H1 (cell line): ENCODE results near the gene ERC1. TPM values are rescaled to one million over a fixed set of nuclear protein-coding genes. Genes with fewer than 3 reads are reported as not detected.

Experiments
- CTCF ChIA-PET: fragments of 300-600 bp; sonication (Branson Sonifier 250); formaldehyde crosslinking; loops from one replicate; lab custom pipeline; 2021; ENCODE audit not compliant: partially characterized antibody; lab: Charles Lee
- POLR2A ChIA-PET: fragments of 300-600 bp; sonication (Branson Sonifier 250); formaldehyde crosslinking; loops from one replicate; lab custom pipeline; 2021; ENCODE audit warnings: inconsistent platforms; ENCODE audit not compliant: partially characterized antibody; lab: Charles Lee
- DNase-seq, 2 experiments: peaks; one replicate each; pipeline versions ENCODE4 v3.0.0 to v3.0.0-alpha.2; 2010 to 2022; ENCODE audit warnings: low spot score in 2 of 2, low read depth in 1 of 2, mixed read lengths in 1 of 2
- FAIRE-seq: peaks from 2 replicates; lab custom pipeline; 2011; peaks lifted over from hg19 to GRCh38; lab: Jason Lieb, UNC
- H2AFZ ChIP-seq: 2 replicates; pipeline ENCODE4 v1.8.1; 2012; ENCODE audit warnings: low read length, inconsistent platforms
- H2AK5ac ChIP-seq: 2 replicates; pipeline ENCODE4 v1.6.1; 2013; ENCODE audit warnings: low read depth, low read length
- H2BK120ac ChIP-seq: replicated peaks from 2 replicates; pipeline ENCODE3; 2013; ENCODE audit warnings: low read depth, low read length, inconsistent platforms
- H2BK12ac ChIP-seq: 2 replicates; pipeline ENCODE4 v1.6.1; 2013; ENCODE audit warnings: low read depth, low read length
- H2BK15ac ChIP-seq: 2 replicates; pipeline ENCODE4 v1.6.1; 2013; ENCODE audit warnings: low read length
- H2BK20ac ChIP-seq: 2 replicates; pipeline ENCODE4 v1.6.1; 2013; ENCODE audit warnings: low read length
- H2BK5ac ChIP-seq: 2 replicates; pipeline ENCODE4 v1.6.1; 2013; ENCODE audit warnings: low read depth, low read length
- H3K14ac ChIP-seq: 2 replicates; pipeline ENCODE4 v1.6.1; 2013; ENCODE audit warnings: inconsistent platforms; ENCODE audit not compliant: insufficient read length
- H3K18ac ChIP-seq: 2 replicates; pipeline ENCODE4 v1.6.1; 2013; ENCODE audit warnings: low read length; ENCODE audit errors: extremely low read depth
- H3K23ac ChIP-seq: 2 replicates; pipeline ENCODE4 v1.6.1; 2013; ENCODE audit warnings: inconsistent platforms; ENCODE audit not compliant: insufficient read length
- H3K23me2 ChIP-seq: 2 replicates; pipeline ENCODE4 v1.6.1; 2013; ENCODE audit warnings: low read depth, low read length
- H3K27ac ChIP-seq: 2 replicates; pipeline ENCODE4 v1.6.1; 2011; ENCODE audit warnings: low read depth, low read length, inconsistent platforms
- H3K27me3 ChIP-seq, 4 experiments: replicated peaks in 1 of 4; 1 replicate in 1 of 4; 2 replicates in 3 of 4; pipeline versions ENCODE4 v1.6.1 to v1.8.1; 2011 to 2013; ENCODE audit warnings: low read length in 3 of 4, mild to moderate bottlenecking in 3 of 4, inconsistent platforms in 2 of 4, mixed read lengths in 2 of 4, moderate library complexity in 1 of 4; ENCODE audit not compliant: control insufficient read depth in 3 of 4, insufficient read depth in 3 of 4; ENCODE audit errors: extremely low read depth in 1 of 4
- H3K36me3 ChIP-seq, 4 experiments: 2 replicates each; pipeline versions ENCODE4 v1.6.1 to v1.8.1; 2011 to 2013; ENCODE audit warnings: mild to moderate bottlenecking in 4 of 4, low read length in 3 of 4, moderate library complexity in 2 of 4, control low read depth in 1 of 4, inconsistent platforms in 1 of 4; ENCODE audit not compliant: insufficient read depth in 4 of 4, control insufficient read depth in 2 of 4
- H3K4ac ChIP-seq: replicated peaks from 2 replicates; pipeline ENCODE3; 2013; ENCODE audit warnings: low read length, low read depth, mixed read lengths, inconsistent platforms; ENCODE audit not compliant: insufficient read length
- H3K4me1 ChIP-seq, 4 experiments: replicated peaks in 1 of 4; 1 replicate in 1 of 4; 2 replicates in 3 of 4; pipeline versions ENCODE4 v1.6.1 to v1.8.1; 2011 to 2013; ENCODE audit warnings: low read length in 3 of 4, inconsistent platforms in 2 of 4, mixed read lengths in 1 of 4; ENCODE audit not compliant: insufficient read depth in 4 of 4, control insufficient read depth in 3 of 4
- H3K4me2 ChIP-seq, 2 experiments: 2 replicates each; pipeline versions ENCODE4 v1.6.1 to v1.8.1; 2011 to 2013; ENCODE audit warnings: low read depth in 2 of 2, low read length in 2 of 2, control low read depth in 1 of 2, inconsistent platforms in 1 of 2, mild to moderate bottlenecking in 1 of 2; ENCODE audit not compliant: insufficient read depth in 1 of 2
- H3K4me3 ChIP-seq, 4 experiments: fragments of 200-600, 300-600 bp in 1 of 4; sonication (generic), shearing (Covaris generic), sonication (Bioruptor Twin) in 1 of 4; 2 replicates each; pipeline versions ENCODE4 v1.5.1 to v1.8.1; 2011 to 2016; ENCODE audit warnings: low read length in 4 of 4, low read depth in 3 of 4, control low read depth in 2 of 4, inconsistent platforms in 2 of 4, mild to moderate bottlenecking in 2 of 4, mixed read lengths in 1 of 4, moderate library complexity in 1 of 4; ENCODE audit not compliant: insufficient read depth in 2 of 4; ENCODE audit errors: extremely low read depth in 1 of 4
- H3K56ac ChIP-seq: replicated peaks from 2 replicates; pipeline ENCODE3; 2013; ENCODE audit warnings: low read depth, mild to moderate bottlenecking, mixed read lengths, low read length, inconsistent platforms; ENCODE audit not compliant: insufficient read length
- H3K79me1 ChIP-seq: 2 replicates; pipeline ENCODE4 v1.6.1; 2013; ENCODE audit warnings: low read depth, low read length, control low read depth
- H3K79me2 ChIP-seq, 2 experiments: 2 replicates each; pipeline versions ENCODE4 v1.6.1 to v1.8.1; 2012 to 2013; ENCODE audit warnings: low read length in 2 of 2, mild to moderate bottlenecking in 2 of 2, inconsistent platforms in 1 of 2; ENCODE audit not compliant: insufficient read depth in 2 of 2, control insufficient read depth in 1 of 2
- H3K9ac ChIP-seq, 4 experiments: replicated peaks in 1 of 4; 1 replicate in 1 of 4; 2 replicates in 3 of 4; pipeline versions ENCODE4 v1.6.1 to v1.8.1; 2011 to 2013; ENCODE audit warnings: low read depth in 3 of 4, low read length in 3 of 4, control low read depth in 2 of 4, mild to moderate bottlenecking in 2 of 4, moderate library complexity in 2 of 4, inconsistent platforms in 1 of 4; ENCODE audit errors: extremely low read depth in 1 of 4
- H3K9me3 ChIP-seq, 2 experiments: 2 replicates each; pipeline versions ENCODE4 v1.6.1 to v1.8.1; 2012 to 2013; ENCODE audit warnings: mild to moderate bottlenecking in 2 of 2, moderate library complexity in 2 of 2, control low read depth in 1 of 2, inconsistent platforms in 1 of 2, low read depth in 1 of 2, low read length in 1 of 2, mixed read lengths in 1 of 2; ENCODE audit not compliant: insufficient read depth in 2 of 2
- H4K20me1 ChIP-seq, 2 experiments: replicated peaks in 1 of 2; 2 replicates each; pipeline versions ENCODE3 to v1.8.1; 2011 to 2013; ENCODE audit warnings: inconsistent platforms in 2 of 2, low read length in 2 of 2, mild to moderate bottlenecking in 1 of 2; ENCODE audit not compliant: insufficient read depth in 2 of 2, control insufficient read depth in 1 of 2
- H4K5ac ChIP-seq: 2 replicates; pipeline ENCODE4 v1.6.1; 2013; ENCODE audit warnings: low read length, low read depth, mixed read lengths, inconsistent platforms; ENCODE audit not compliant: insufficient read length
- H4K8ac ChIP-seq: 2 replicates; pipeline ENCODE4 v1.8.0; 2013; ENCODE audit warnings: mild to moderate bottlenecking, moderate library complexity, low read length, inconsistent platforms; ENCODE audit not compliant: insufficient read depth; ENCODE audit errors: extremely low read depth
- H4K91ac ChIP-seq: replicated peaks from 2 replicates; pipeline ENCODE3; 2013; ENCODE audit warnings: low read length, mixed read lengths, inconsistent platforms; ENCODE audit not compliant: insufficient read length
- ASH2L ChIP-seq: fragments of 200-600, 300-600 bp; sonication (generic); IDR thresholded peaks from one replicate; pipeline ENCODE4 v1.7.1; 2017; ENCODE audit warnings: low read length
- BCL11A ChIP-seq, 2 experiments: IDR thresholded peaks; one replicate each; pipeline ENCODE4 v1.6.1; 2011; ENCODE audit warnings: low read depth in 2 of 2, low read length in 2 of 2, mild to moderate bottlenecking in 2 of 2
- EGR1 ChIP-seq: IDR thresholded peaks from 2 replicates; pipeline ENCODE4 v1.6.1; 2011; ENCODE audit warnings: low read depth, low read length, borderline replicate concordance
- EP300 ChIP-seq, 2 experiments: IDR thresholded peaks; 1 replicate in 1 of 2; 2 replicates in 1 of 2; pipeline ENCODE4 v1.6.1; 2011 to 2012; ENCODE audit warnings: low read depth in 2 of 2, low read length in 2 of 2, mild to moderate bottlenecking in 2 of 2, borderline replicate concordance in 1 of 2, inconsistent platforms in 1 of 2, moderate library complexity in 1 of 2
- EZH2 ChIP-seq: fragments of 200-600 bp; sonication (generic); IDR thresholded peaks from 2 replicates; pipeline ENCODE4 v1.7.1; 2012; ENCODE audit warnings: low read depth, mild to moderate bottlenecking, moderate library complexity, low read length, inconsistent platforms; ENCODE audit not compliant: severe bottlenecking
- HDAC2 ChIP-seq, 2 experiments: fragments of 300-600 bp in 1 of 2; sonication (generic) in 1 of 2; IDR thresholded peaks; 2 replicates each; pipeline ENCODE4 v1.6.1; 2011 to 2012; ENCODE audit warnings: low read depth in 2 of 2, low read length in 2 of 2, mild to moderate bottlenecking in 2 of 2, moderate library complexity in 2 of 2, borderline replicate concordance in 1 of 2, inconsistent platforms in 1 of 2
- MAFK ChIP-seq: IDR thresholded peaks from 2 replicates; pipeline ENCODE4 v1.6.1; 2012; ENCODE audit warnings: low read depth, mild to moderate bottlenecking, improper control_type of control experiment, low read length
- PHF8 ChIP-seq: fragments of 200-600 bp; sonication (generic); conservative IDR thresholded peaks from 2 replicates; pipeline ENCODE4 v1.7.1; 2012; ENCODE audit warnings: low read depth, mild to moderate bottlenecking, inconsistent platforms, low read length, moderate library complexity
- RNF2 ChIP-seq: fragments of 200-900, 300-1000 bp; sonication (generic); IDR thresholded peaks from 2 replicates; pipeline ENCODE4 v1.7.1; 2016; ENCODE audit warnings: borderline replicate concordance, low read depth, mild to moderate bottlenecking, antibody characterized with exemption, low read length; ENCODE audit not compliant: poor library complexity, severe bottlenecking; ENCODE audit errors: missing control alignments
- SIRT6 ChIP-seq: IDR thresholded peaks from one replicate; pipeline ENCODE4 v1.7.1; 2012; ENCODE audit warnings: low read length, inconsistent platforms
- SP1 ChIP-seq: IDR thresholded peaks from 2 replicates; pipeline ENCODE4 v1.6.1; 2011; ENCODE audit warnings: low read depth, low read length
- SRF ChIP-seq: IDR thresholded peaks from 2 replicates; pipeline ENCODE4 v1.6.1; 2011; ENCODE audit warnings: mild to moderate bottlenecking, low read depth, low read length, moderate library complexity
- SUZ12 ChIP-seq: fragments of 200-600 bp; sonication (generic); IDR thresholded peaks from 2 replicates; pipeline ENCODE4 v1.6.1; 2012; ENCODE audit warnings: mild to moderate bottlenecking, inconsistent platforms, low read length, moderate library complexity, mixed read lengths
- TAF7 ChIP-seq: optimal IDR thresholded peaks from 2 replicates; pipeline ENCODE3; 2011; ENCODE audit warnings: low read depth, mild to moderate bottlenecking, inconsistent platforms, low read length, moderate library complexity, borderline replicate concordance
- whole genome bisulfite sequencing, 2 experiments: shearing (Covaris generic) in 1 of 2; methylation state at CpG; one replicate each; pipeline versions ENCODE4 v1.1.6 to v1.1.7; 2013 to 2015; ENCODE audit warnings: low lambda C conversion rate in 2 of 2, mixed read lengths in 2 of 2, inconsistent platforms in 1 of 2, low coverage in 1 of 2, missing lambda C conversion rate in 1 of 2; ENCODE audit not compliant: insufficient replicate concordance in 2 of 2, insufficient coverage in 1 of 2, insufficient read length in 1 of 2; ENCODE audit errors: extremely low coverage in 1 of 2, missing lambda C conversion rate in 1 of 2; 5-methylcytosine and 5-hydroxymethylcytosine counted together
- polyA plus RNA-seq, 7 experiments: library from polyadenylated mRNA; depleted of rRNA in 3 of 7; stranded (reverse) in 5 of 7; unstranded in 2 of 7; fragments of >200 nt in 5 of 7; fragments of 200-250 nt in 2 of 7; gene quantifications; 1 replicate in 5 of 7; 2 replicates in 1 of 7; 4 replicates in 1 of 7; pipeline versions ENCODE4 v1.2.1 to v1.2.3, GENCODE V29; 2011 to 2013; ENCODE audit warnings: missing spikeins in 2 of 7, mixed read lengths in 2 of 7
- total RNA-seq: library from RNA; stranded (reverse); fragmentation: NEBNext Ultra II Directional; extraction: Animal tissue kit (Norgen Biotek cat#: 25700); gene quantifications from 2 replicates; pipeline ENCODE4 v1.2.1, GENCODE V29; 2021

Gene ERC1
- total and polyA plus RNA-seq, 2 of the 8 experiments (the other 6 are each of a cell fraction or from before 2014, with no cell fraction given): 7.8 to 45.7 TPM

DNA sequence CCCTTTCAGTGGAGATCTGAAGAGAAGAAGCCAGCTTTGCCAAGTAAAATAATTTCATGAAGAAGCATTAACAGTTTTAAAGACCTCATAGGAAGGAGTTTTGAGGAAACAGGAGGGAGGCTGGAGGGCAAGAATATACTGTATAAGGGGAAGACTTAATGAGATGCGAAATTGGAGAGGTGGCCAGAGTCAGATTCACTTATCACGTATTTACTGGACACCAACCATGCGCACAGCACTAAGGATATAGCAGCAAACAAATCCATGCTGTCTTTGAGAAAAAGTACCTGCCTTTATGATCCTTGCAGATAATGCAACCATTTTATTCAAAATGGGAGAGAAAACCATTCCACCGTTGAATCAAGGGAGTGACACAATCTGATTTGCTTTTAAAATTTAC is 100.3 kb downstream of the ERC1 start:
- Histone ChIP-seq H4K5ac (no peak overlapping the region), H2BK15ac (no peak overlapping the region), H2BK20ac (no peak overlapping the region), H3K4me2 (no peak overlapping the region), H4K91ac (no peak overlapping the region), H3K79me1 (no peaks in the 10 kb centered on the region; the same call in 1 of the 2 replicates), H2BK120ac (no peak overlapping the region), H3K4me3 (no peak overlapping the region), H2AFZ (no peak overlapping the region), H2BK5ac (no peak overlapping the region), H3K4me1 (no peaks in the 10 kb centered on the region), H3K36me3 (no peaks in the 10 kb centered on the region), H4K8ac (no peak overlapping the region), H3K18ac (no peak overlapping the region), H3K4ac (no peak overlapping the region), H2BK12ac (no peak overlapping the region), H4K20me1 (no peaks in the 10 kb centered on the region), H3K79me2 (peaks cover 0 to 13% of the 10 kb centered on the region in 2 experiments; a peak in 1 of 4 replicates), H3K23ac (no peak overlapping the region), H3K56ac (no peak overlapping the region), H3K9ac (no peak overlapping the region), H3K9me3 (no peaks in the 10 kb centered on the region), H3K23me2 (no peaks in the 10 kb centered on the region), H3K27me3 (no peaks in the 10 kb centered on the region), H3K14ac (no peak overlapping the region), H3K27ac (no peak overlapping the region), H2AK5ac (peak overlapping the region; percentile 39; the same call in 1 of the 2 replicates)
- FAIRE-seq (no peak), DNase-seq (no peak)
- ChIA-PET CTCF (interaction anchor here (2.0 to 2.6 kb wide), 4 partner anchors 8 to 139 kb away, joined by 10 to 14 read pairs (median 13); no protein-coding TSS in a partner anchor), POLR2A (no interaction called here)
- WGBS, 2 experiments: 69% methylated on average over 4 of the region's 4 CpGs; no CpG with 5 or more reads in 1 of the 2 experiments
- TF ChIP-seq EGR1 (no peak), SIRT6 (no peak), EZH2 (no peak), MAFK (no peak), ASH2L (no peak), SUZ12 (no peak), SRF (no peak), PHF8 (no peak), HDAC2 (IDR thresholded peaks at IDR 0.05; ENCODE audit: borderline replicate concordance in 1 of 2, low read depth in 2 of 2, low read length in 2 of 2) (no peak), BCL11A (IDR thresholded peaks at IDR 0.05; ENCODE audit: low read depth in 2 of 2, low read length in 2 of 2) (no peak), SP1 (no peak), RNF2 (no peak), EP300 (IDR thresholded peaks at IDR 0.05; ENCODE audit: borderline replicate concordance in 1 of 2, low read depth in 2 of 2, low read length in 2 of 2) (no peak), TAF7 (no peak)
